GM13976 (cell line): ENCODE measurements around the gene PRRT4.

Source experiments
- DNase-seq: peaks from one replicate; pipeline ENCODE4 v3.0.0; 2012; ENCODE audit warnings: low spot score
- CTCF ChIP-seq: IDR thresholded peaks from 2 replicates; pipeline ENCODE4 v1.5.1; 2012; ENCODE audit warnings: borderline replicate concordance, mild to moderate bottlenecking; ENCODE audit not compliant: insufficient read depth; ENCODE audit errors: extremely low read depth, missing control alignments, control extremely low read depth
- in situ Hi-C: fragments of 300-500 bp; cut with MboI; formaldehyde crosslinking; loops from one replicate; pipeline ENCODE4 v1.12.0; 2022; ENCODE audit warnings: low sequenced_read_pairs, mixed read lengths, inconsistent platforms; ENCODE audit not compliant: unreplicated experiment

Gene PRRT4

GRCh38 chr7:128318691-128319090 is 42.8 kb downstream of the PRRT4 start:
- no peak for DNase-seq
- in situ Hi-C loops = no loop called here

GRCh38 chr7:128311013-128311412 is 50.5 kb downstream of the PRRT4 start:
- no peak for TF ChIP-seq CTCF
- no peak for DNase-seq
- in situ Hi-C loops = no loop called here

More at GRCh38 chr7:128318691-128319090, 42.8 kb downstream of the PRRT4 start:
- TF ChIP-seq CTCF = no peak

DNA sequence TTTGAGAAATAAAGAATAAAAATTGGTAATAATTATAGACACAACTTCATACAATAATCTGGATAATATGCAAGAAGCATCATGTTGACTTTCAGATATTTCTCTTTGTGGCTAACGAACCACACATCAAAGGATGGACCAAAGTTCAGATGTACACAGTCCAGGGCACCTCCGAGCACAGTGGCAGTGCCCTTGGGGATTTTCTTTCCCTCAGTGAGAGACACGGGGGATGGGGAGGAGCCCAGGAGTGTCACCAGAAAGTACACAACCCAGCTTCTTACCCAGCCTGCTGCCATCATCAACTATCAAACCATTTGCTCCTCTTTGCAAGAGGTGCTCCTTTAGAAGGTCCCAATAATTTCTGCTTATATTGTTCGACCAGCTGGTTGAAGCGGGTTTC is 51.0 kb downstream of the PRRT4 start:
- TF ChIP-seq CTCF = no peak
- in situ Hi-C loops = no loop called here
- DNase-seq = no peak

- TF ChIP-seq CTCF = no peak
- in situ Hi-C loops = no loop called here
Measured at GRCh38 chr7:128309976-128310375, 51.5 kb downstream of the PRRT4 start.

GRCh38 chr7:128309124-128309523 is 52.4 kb downstream of the PRRT4 start:
- no peak for TF ChIP-seq CTCF
- no peak for DNase-seq
- in situ Hi-C loops = no loop called here

More at GRCh38 chr7:128309976-128310375, 51.5 kb downstream of the PRRT4 start:
- DNase-seq = no peak

DNA sequence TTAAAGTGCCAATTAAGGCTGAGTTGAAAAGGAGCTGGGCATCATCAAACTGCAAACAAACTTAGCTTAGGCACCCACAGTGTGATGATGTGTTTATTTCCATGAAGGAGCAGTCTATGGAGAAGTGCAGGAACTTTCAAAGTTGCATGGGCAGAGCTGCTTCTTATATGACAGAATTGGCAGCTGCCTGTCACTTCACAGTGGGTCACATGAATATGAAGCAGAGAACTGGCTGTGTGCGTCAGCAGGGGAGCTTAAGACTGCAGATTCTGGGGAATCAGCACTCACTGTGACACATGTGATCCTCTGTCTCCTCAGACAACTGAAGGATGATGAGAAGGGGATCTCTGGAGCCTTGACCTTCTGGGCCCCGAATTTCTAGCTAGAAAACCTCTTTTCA is 54.4 kb downstream of the PRRT4 start:
- TF ChIP-seq CTCF = no peak
- no peak for DNase-seq
- in situ Hi-C loops = no loop called here

- in situ Hi-C loops = no loop called here
- no peak for DNase-seq
- no peak for TF ChIP-seq CTCF
Measured at GRCh38 chr7:128304212-128304611, 57.3 kb downstream of the PRRT4 start.
